SK-N-DZ (cell line): ENCODE results near the gene VPS33A.
"Not testable (repeated sequence)": the region's sequence is repeated elsewhere in the genome, so short reads cannot be mapped to it uniquely, and the experiment has no call there.

ENCODE experiments used
- DNase-seq: peaks from one replicate; pipeline ENCODE4 v3.0.0-alpha.2; 2015; ENCODE audit warnings: low spot score

The VPS33A gene

GRCh38 chr12:122205053-122205925 lies 61.0 kb downstream of the VPS33A start:
- no peak for DNase-seq

GRCh38 chr12:122204167-122205052 lies 61.9 kb downstream of the VPS33A start:
- peak; percentile 34 for DNase-seq

GRCh38 chr12:122203301-122204166 lies 62.8 kb downstream of the VPS33A start, which contains the start of gene B3GNT4:
B3GNT4 (plus strand) TSS chr12:122203709; CDS start chr12:122204619, 910 bp downstream.
- DNase-seq = peak; percentile 87

GRCh38 chr12:122202811-122203210 lies 63.5 kb downstream of the VPS33A start:
- not testable (repeated sequence) for DNase-seq

- DNase-seq = peak; percentile 90
These were observed 64.3 kb downstream of the VPS33A start for GRCh38 chr12:122202017-122202416.

- no peak for DNase-seq
These were observed 64.9 kb downstream of the VPS33A start for GRCh38 chr12:122201381-122201780.

GRCh38 chr12:122200541-122201175 lies 65.6 kb downstream of the VPS33A start:
- DNase-seq = peak; percentile 83

GRCh38 chr12:122199484-122200355 lies 66.6 kb downstream of the VPS33A start:
- no peak for DNase-seq

GRCh38 chr12:122197612-122197966 lies 68.7 kb downstream of the VPS33A start:
- peak; percentile 37 for DNase-seq

- no peak for DNase-seq
These were observed 70.9 kb downstream of the VPS33A start for GRCh38 chr12:122195405-122195804.

GRCh38 chr12:122194804-122195203 lies 71.5 kb downstream of the VPS33A start:
- no peak for DNase-seq

- no peak for DNase-seq
These were observed 73.9 kb downstream of the VPS33A start for GRCh38 chr12:122192441-122192840.

- peak; percentile 84 for DNase-seq
These were observed 75.2 kb downstream of the VPS33A start for GRCh38 chr12:122190842-122191668.

- no peak for DNase-seq
These were observed 76.4 kb downstream of the VPS33A start for GRCh38 chr12:122189626-122190475.

GRCh38 chr12:122187466-122187865 lies 78.8 kb downstream of the VPS33A start:
- DNase-seq = no peak

- no peak for DNase-seq
These were observed 80.7 kb downstream of the VPS33A start for GRCh38 chr12:122185494-122186082.

GRCh38 chr12:122185079-122185478 lies 81.2 kb downstream of the VPS33A start:
- no peak for DNase-seq

- DNase-seq = no peak
These were observed 81.8 kb downstream of the VPS33A start for GRCh38 chr12:122184517-122184916.
